Smooth muscle cell (in vitro differentiated cells): ENCODE results near the gene ERC1. TPM values are rescaled to one million over a fixed set of nuclear protein-coding genes. Genes with fewer than 3 reads are reported as not detected.

Source experiments
- DNase-seq: peaks from one replicate; lab custom pipeline; 2025; ENCODE audit not compliant: unreplicated experiment; lab: John Stamatoyannopoulos, UW
- H2AFZ ChIP-seq: fragments of 200-600 bp; sonication (generic); 2 replicates; pipeline ENCODE4 v1.6.0; 2016; ENCODE audit warnings: antibody characterized with exemption, low read depth, mild to moderate bottlenecking
- H3F3A ChIP-seq: fragments of 200-600 bp; sonication (generic); 2 replicates; pipeline ENCODE4 v1.6.0; 2017; ENCODE audit warnings: antibody characterized with exemption, low read depth
- H3K27ac ChIP-seq: fragments of 200-600 bp; sonication (generic); 2 replicates; pipeline ENCODE4 v1.5.1; 2016; ENCODE audit warnings: low read depth, mild to moderate bottlenecking
- H3K27me3 ChIP-seq: fragments of 200-600 bp; sonication (generic); 2 replicates; pipeline ENCODE4 v1.6.1; 2016; ENCODE audit warnings: low read depth, mild to moderate bottlenecking
- H3K36me3 ChIP-seq: fragments of 200-600 bp; sonication (generic); 2 replicates; pipeline ENCODE4 v1.5.1; 2016; ENCODE audit warnings: low read depth
- H3K4me1 ChIP-seq: fragments of 200-600 bp; sonication (generic); 2 replicates; pipeline ENCODE4 v1.5.1; 2016; ENCODE audit warnings: low read depth
- H3K4me2 ChIP-seq: fragments of 200-600 bp; sonication (generic); 2 replicates; pipeline ENCODE4 v1.6.0; 2016; ENCODE audit warnings: mild to moderate bottlenecking
- H3K4me3 ChIP-seq: fragments of 200-600 bp; sonication (generic); 2 replicates; pipeline ENCODE4 v1.5.1; 2016; ENCODE audit warnings: mild to moderate bottlenecking
- H3K79me2 ChIP-seq: fragments of 200-600 bp; sonication (generic); 2 replicates; pipeline ENCODE4 v1.6.0; 2016; ENCODE audit warnings: low read depth, mild to moderate bottlenecking
- H3K9ac ChIP-seq: fragments of 200-600 bp; sonication (generic); 2 replicates; pipeline ENCODE4 v1.6.0; 2016; ENCODE audit warnings: low read depth
- H3K9me3 ChIP-seq: fragments of 200-600 bp; sonication (generic); replicated peaks from 2 replicates; pipeline ENCODE4 v1.5.1; 2016; ENCODE audit warnings: low read depth
- H4K20me1 ChIP-seq: fragments of 200-600 bp; sonication (generic); 2 replicates; pipeline ENCODE4 v1.6.0; 2016; ENCODE audit warnings: low read depth
- CTCF ChIP-seq: fragments of 200-600 bp; sonication (generic); IDR thresholded peaks from 2 replicates; pipeline ENCODE4 v1.5.1; 2017; ENCODE audit warnings: borderline replicate concordance, mild to moderate bottlenecking, antibody characterized with exemption; ENCODE audit not compliant: insufficient read depth, poor library complexity, severe bottlenecking
- WGBS: methylation state at CpG from one replicate; pipeline ENCODE4 v1.1.7; 2016; ENCODE audit warnings: low lambda C conversion rate; 5-methylcytosine and 5-hydroxymethylcytosine counted together
- polyA plus RNA-seq: library from polyadenylated mRNA; unstranded; fragments of >200 nt; fragmentation: Nextera tagmentation; extraction: Ambion mirVana; gene quantifications from 2 replicates; pipeline ENCODE4 v1.2.1, GENCODE V29; 2016
- total RNA-seq: library from RNA; depleted of rRNA; stranded (reverse); fragments of >200 nt; gene quantifications from 2 replicates; pipeline ENCODE4 v1.2.3, GENCODE V29; 2014

ERC1 gene
- total and polyA plus RNA-seq, 2 experiments from 2014 or later = 13.8 to 17.6 TPM

- WGBS = 92% methylated on average over 2 of the region's 2 CpGs
Observed at GRCh38 chr12:1102115-1102514, 111.1 kb downstream of the ERC1 start.

GRCh38 chr12:1102791-1103450, 111.9 kb downstream of the ERC1 start:
- Histone ChIP-seq H3K27me3 (no peaks in the 10 kb centered on the region), H3K27ac (no peak overlapping the region)

More at GRCh38 chr12:1102115-1102514, 111.1 kb downstream of the ERC1 start:
- Histone ChIP-seq H3F3A (no peaks in the 10 kb centered on the region), H3K4me2 (no peak overlapping the region), H3K36me3 (no peaks in the 10 kb centered on the region), H3K4me1 (peaks cover 22% of the 10 kb centered on the region), H3K79me2 (peaks cover 46% of the 10 kb centered on the region), H3K4me3 (no peak overlapping the region), H3K27me3 (no peaks in the 10 kb centered on the region), H3K9me3 (no peaks in the 10 kb centered on the region), H4K20me1 (peaks cover 80% of the 10 kb centered on the region), H3K9ac (no peak overlapping the region), H2AFZ (no peak overlapping the region), H3K27ac (no peak overlapping the region)
- no peak for DNase-seq
- TF ChIP-seq CTCF = no peak

DNA sequence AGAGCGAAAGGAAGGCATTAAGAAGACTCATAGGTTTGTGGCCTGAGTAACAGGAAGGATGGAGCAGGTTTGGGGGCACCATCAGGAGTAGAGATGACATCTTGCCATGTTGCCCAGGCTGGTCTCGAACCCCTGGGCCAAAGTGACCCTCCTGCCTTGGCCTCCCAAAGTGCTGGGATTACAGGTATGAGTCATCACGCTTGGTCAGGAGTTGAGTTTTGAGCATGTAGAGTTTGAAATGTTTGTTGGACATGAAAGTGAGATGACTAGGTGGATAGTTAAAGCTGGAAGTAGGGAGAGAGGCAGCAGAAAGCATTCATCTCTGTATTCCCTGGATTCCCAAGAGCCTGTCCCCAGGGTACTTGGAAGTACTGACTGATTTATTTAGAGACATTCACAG, 112.6 kb downstream of the ERC1 start:
- H3K9ac ChIP-seq = no peak overlapping the region
- no peaks in the 10 kb centered on the region for H3F3A ChIP-seq
- no peak overlapping the region for H3K4me2 ChIP-seq
- H4K20me1 ChIP-seq = peaks cover 75% of the 10 kb centered on the region
- H3K36me3 ChIP-seq = no peaks in the 10 kb centered on the region
- no peak for TF ChIP-seq CTCF
- H2AFZ ChIP-seq = no peak overlapping the region
- H3K9me3 ChIP-seq = no peaks in the 10 kb centered on the region
- 97% methylated on average over 3 of the region's 3 CpGs for WGBS
- H3K27ac ChIP-seq = no peak overlapping the region
- H3K4me3 ChIP-seq = no peak overlapping the region
- peaks cover 22% of the 10 kb centered on the region for H3K4me1 ChIP-seq
- H3K79me2 ChIP-seq = peaks cover 31% of the 10 kb centered on the region
- no peaks in the 10 kb centered on the region for H3K27me3 ChIP-seq
- no peak for DNase-seq

More at GRCh38 chr12:1102791-1103450, 111.9 kb downstream of the ERC1 start:
- H3K36me3 ChIP-seq = no peaks in the 10 kb centered on the region
- no peak overlapping the region for H3K4me3 ChIP-seq
- no peak overlapping the region for H3K9ac ChIP-seq
- no peak for TF ChIP-seq CTCF
- H3K4me1 ChIP-seq = peaks cover 22% of the 10 kb centered on the region
- H3F3A ChIP-seq = no peaks in the 10 kb centered on the region
- no peak overlapping the region for H2AFZ ChIP-seq
- WGBS = 92% methylated on average over 10 of the region's 10 CpGs
- no peaks in the 10 kb centered on the region for H3K9me3 ChIP-seq
- H3K79me2 ChIP-seq = peaks cover 38% of the 10 kb centered on the region
- peaks cover 75% of the 10 kb centered on the region for H4K20me1 ChIP-seq
- DNase-seq = no peak
- H3K4me2 ChIP-seq = no peak overlapping the region
